ENCODE data around the gene PNN.
"Not testable (repeated sequence)": the region's sequence is repeated elsewhere in the genome, so short reads cannot be mapped to it uniquely, and the experiment has no call there.

PNN gene

DNA sequence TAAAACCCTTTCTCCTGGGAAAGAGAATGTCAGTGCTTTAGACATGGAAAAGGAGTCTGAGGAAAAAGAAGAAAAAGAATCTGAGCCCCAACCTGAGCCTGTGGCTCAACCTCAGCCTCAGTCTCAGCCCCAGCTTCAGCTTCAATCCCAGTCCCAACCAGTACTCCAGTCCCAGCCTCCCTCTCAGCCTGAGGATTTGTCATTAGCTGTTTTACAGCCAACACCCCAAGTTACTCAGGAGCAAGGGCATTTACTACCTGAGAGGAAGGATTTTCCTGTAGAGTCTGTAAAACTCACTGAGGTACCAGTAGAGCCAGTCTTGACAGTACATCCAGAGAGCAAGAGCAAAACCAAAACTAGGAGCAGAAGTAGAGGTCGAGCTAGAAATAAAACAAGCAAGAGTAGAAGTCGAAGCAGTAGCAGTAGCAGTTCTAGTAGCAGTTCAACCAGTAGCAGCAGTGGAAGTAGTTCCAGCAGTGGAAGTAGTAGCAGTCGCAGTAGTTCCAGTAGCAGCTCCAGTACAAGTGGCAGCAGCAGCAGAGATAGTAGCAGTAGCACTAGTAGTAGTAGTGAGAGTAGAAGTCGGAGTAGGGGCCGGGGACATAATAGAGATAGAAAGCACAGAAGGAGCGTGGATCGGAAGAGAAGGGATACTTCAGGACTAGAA lies 6.1 kb downstream of the PNN start:
- DNase-seq (ENCODE audit: low read depth), result no peak

DNA sequence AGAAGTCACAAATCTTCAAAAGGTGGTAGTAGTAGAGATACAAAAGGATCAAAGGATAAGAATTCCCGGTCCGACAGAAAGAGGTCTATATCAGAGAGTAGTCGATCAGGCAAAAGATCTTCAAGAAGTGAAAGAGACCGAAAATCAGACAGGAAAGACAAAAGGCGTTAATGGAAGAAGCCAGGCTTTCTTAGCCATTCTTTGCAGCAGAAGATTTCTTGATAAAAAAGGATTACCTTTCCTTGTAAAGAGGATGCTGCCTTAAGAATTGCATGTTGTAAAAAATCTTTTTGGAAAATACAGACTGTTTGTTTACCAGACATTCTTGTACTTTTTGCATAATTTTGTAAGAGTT lies 6.6 kb downstream of the PNN start:
- DNase-seq (ENCODE audit: low read depth), result no peak

DNA sequence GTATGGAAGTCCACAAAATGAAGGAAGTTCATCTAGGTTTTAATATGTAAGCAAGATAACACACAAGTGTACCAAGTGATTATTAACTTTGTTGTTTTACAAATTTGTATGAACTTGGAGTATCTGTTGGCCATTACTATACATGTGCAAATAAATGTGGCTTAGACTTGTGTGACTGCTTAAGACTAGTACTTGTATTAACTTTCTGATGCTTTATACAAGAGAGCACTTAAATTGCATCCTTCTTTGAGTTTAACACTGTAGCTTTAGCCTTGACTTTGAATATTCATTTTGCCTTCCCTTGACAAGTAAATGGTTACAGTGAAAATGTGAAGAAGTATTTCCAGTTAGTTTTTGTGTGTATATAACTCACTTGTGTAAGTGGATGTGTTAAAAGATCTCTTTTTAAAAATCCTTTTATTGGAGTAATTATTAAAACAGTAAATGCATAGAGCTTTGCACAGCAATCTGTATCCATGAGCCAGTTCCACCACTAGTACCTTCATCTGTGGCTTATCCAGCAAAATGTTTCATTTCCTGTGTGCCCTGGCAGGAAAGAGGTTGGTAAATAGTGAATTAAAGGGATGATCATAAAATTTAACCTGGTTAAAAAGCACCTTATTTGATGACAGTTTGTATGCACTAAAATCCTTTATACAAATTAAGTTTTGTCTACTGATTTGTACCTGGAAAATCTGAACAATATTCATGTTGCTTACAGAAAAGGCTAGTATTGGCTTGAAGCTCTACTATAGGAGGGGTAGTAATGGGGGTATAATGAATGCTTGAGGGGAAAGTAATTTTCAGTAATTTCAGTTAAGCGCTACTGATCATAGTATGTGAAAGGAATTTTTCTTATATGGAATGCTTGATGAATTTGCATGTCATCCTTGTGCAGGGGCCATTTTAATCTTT lies 8.0 kb downstream of the PNN start:
- DNase-seq (ENCODE audit: low read depth), result no peak

DNA sequence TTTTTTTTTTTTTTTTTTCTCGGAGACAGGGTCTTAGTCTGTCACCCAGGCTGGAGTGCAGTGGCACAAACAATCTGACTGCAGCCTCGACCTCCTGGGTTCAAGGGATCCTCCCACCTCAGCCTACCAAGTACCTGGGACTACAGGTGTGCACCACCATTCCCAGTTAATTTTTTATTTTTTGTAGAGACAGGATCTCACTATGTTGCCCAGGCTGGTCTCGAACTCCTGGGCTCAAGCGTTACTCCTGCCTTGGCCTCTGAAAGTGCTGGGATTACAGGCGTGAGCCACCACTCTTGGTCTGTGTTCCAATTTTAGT lies 8.6 kb downstream of the PNN start:
- not testable (repeated sequence) for DNase-seq (ENCODE audit: low read depth)

DNA sequence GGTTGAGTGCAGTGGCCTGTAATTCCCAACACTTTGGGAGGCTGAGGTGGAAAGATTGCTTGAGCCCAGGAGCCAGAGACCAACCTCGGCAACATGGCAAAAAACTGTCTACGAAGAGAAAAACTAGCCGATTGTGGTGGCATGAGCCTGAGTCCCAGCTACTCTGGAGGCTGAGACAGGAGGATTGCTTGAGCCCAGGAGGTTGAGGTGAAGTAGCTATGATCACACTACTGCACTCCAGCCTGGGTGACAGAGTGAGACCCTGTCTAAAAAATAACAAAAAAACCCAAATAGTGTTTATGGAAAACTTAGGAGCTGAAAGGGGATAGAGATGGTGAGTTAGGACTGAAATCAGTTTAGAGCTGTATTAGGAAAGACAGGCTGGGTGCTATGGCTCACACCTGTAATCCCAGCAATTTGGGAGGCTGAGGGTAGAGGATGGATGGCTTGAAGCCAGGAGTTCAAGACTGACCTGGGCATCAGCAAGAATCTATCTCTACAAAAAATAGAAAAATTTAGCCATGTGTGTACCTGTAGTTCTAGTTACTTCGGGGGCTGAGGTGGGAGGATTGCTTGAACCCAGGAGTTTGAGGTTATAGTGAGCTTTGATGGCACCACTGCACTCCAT lies 9.7 kb downstream of the PNN start:
- no peak for DNase-seq (ENCODE audit: low read depth)

DNA sequence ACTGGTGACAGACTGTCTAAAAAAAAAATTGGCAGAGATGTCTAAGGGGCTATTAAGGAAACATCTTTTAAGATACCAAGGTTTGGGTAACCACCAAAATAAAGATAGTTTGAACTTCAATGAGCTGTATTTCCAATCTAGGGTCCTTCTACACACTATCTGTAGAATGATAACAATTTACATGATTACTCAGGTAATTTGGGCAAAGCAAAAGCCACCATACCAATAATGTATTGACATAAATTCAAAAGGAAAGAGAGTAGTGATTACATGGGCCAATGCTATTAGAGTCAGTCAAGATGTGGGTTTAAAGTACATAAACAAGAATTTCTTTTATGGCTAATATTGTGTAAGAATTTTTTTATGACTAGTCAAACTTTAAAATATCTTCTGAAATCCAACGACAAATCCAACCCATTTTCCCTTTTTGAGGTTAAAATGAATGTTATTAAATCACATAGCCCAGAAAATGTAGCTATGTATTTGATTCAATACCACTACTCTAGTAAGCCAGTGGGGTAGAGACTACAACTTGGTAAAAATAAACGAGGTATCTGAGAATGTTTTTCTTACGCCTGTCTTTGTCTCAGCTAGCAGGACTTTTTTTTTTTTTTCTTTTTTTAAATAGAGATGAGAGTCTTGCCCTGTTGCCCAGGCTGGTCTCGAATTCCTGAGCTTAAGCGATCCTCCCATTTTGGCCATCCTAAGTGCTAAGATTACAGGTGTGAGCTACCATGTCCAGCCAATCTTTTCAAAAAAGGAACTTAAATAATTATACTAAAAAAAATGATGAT lies 10.4 kb downstream of the PNN start:
- DNase-seq (ENCODE audit: low read depth), result no peak

DNA sequence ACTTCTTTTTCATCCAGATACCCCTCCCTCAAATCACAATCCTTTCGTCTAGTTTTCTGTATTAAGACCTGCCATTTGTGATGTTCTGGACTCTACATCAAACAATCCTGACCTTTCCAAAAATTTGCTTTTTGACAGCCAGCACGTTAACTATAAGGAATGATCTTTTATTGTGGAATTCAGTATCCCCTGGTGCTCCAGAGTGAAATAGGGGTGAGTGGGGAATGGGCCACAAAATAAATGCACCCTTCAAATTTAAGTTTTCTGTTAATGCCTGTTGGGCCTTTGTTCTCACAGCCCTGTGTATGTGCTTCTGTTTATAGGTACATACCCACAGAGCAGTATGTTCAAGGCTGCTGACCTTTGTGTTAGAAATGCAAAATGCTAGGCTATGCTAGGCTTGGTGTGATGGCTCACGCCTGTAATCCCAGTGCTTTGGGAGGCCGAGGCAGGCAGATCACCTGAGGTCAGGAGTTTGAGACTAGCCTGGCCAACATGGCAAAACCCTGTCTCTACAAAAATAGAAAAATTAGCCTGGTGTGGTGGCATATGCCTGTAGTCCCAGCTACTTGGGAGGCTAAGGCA lies 12.0 kb downstream of the PNN start:
- no peak for DNase-seq (ENCODE audit: low read depth)

DNA sequence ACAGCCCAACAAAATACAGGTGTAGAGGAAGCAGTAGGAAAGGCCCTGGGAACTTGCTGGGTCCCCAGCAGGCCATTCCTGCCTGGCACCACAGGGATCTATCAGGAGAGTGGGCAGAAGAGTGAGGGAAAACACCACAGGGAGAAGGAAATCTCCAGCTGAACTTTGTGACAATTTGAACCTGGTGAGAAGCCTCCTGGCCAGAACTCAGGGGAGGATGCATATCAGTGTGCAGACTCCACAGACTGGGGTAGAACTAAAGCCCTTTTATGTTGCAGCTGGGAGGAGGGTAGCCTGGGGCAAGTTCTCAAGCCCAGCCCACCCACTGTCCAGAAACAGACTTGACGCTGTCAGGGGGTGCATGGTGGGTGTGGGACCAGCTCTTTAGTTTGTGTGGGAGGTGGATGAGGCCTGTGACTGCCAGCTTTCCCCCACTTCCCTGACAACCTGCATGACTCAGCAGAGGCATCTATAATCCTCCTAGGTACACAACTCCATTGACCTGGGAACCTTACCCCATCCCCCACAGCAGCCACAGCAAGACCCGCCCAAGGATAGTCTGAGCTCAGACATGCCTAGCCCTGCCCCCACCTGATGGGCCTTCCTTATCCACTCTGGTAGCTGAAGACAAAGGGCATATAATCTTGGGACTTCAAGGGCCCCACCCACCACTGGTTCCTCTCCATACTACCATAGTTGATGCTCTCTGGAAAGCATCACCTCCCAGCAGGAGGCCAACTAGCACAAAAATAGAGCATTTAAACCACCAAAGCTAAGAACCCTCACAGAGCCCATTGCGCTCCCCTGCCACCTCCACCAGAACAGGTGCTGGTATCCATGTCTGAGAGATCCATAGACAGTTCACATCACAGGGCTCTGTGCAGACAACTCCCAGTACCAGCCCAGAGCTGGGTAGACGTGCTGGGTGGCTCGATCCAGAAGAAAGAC lies 28.9 kb downstream of the PNN start:
- no peak for DNase-seq (ENCODE audit: low read depth)

DNA sequence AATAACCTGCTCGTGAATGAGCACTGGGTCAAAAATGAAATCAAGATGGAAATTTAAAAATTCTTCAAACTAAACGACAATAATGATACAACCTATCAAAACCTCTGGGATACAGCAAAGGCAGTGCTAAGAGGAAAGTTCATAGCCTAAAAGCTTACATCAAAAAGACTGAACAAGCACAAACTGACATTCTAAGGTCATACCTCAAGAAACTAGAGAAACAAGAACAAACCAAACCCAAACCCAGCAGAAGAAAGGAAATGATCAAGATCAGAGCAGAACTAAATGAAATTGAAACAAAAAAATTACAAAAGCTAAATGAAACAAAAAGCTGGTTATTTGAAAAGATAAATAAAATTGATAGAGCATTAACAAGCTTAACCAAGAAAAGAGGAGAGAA lies 32.4 kb downstream of the PNN start:
- DNase-seq (ENCODE audit: low read depth), result not testable (repeated sequence)

DNA sequence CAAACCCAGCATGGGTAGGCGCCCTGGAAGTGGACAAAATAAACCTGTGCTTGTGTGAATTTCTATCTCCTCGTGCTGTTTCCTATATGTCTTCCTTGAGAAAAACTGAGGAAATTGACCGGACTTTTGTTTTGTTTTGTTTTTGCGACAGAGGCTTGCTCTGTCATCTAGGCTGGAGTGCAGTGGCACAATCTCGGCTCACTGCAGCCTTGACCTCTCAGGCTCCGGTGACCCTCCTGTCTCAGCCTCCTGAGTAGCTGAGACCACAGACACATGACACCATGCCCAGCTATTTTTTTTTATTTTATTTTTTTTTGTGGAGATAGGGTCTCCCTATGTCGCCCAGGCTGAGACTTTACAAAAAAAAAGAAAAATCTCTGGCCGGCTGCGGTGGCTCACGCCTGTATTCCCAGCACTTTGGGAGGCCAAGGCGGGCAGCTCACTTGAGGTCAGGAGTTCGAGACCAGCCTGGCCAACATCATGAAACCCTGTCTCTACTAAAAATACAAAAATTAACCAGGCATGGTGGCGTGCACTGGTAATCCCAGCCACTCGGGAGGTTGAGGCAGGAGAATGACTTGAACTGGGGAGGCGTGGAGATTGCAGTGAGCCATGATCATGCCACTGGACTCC lies 36.2 kb downstream of the PNN start:
- DNase-seq (ENCODE audit: low read depth), result no peak

DNA sequence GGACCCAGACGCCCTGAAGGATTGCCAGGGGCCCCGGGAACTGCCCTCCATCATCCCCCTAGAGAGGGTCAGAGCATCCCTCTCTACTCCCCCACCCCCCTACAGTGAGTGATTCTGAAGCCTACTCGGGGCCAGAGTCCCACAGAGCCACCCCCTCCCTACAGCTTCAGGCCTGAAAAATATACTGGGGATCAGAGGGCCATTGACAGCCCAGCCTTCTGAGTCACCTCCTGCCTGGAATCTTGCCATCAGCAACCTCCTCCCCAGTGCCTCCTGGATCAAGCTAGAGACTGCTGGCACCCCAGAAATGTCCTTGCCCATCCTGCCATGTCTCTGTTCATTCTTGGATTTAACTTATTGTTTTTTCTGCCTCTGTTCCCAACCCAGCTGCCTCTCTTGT lies 37.0 kb downstream of the PNN start:
- DNase-seq (ENCODE audit: low read depth), result no peak

DNA sequence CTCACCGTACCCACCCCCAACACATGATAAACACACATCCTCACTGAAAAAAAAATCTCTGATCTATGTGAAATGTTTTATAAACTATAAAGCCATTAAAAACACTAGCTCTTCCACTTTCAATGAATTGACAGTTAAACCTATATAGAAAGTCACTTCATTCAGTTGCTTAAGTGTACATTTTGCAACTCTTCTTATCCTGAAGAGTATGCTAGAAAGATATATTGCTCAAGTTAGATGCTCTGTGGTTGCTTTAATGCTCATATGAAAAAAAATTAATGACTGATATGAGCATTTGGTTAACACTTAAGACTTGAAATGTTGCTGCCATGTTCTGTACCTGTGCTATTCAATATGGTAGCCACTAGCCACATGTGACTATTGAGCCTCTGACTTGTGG lies 37.6 kb downstream of the PNN start:
- DNase-seq (ENCODE audit: low read depth), result no peak

DNA sequence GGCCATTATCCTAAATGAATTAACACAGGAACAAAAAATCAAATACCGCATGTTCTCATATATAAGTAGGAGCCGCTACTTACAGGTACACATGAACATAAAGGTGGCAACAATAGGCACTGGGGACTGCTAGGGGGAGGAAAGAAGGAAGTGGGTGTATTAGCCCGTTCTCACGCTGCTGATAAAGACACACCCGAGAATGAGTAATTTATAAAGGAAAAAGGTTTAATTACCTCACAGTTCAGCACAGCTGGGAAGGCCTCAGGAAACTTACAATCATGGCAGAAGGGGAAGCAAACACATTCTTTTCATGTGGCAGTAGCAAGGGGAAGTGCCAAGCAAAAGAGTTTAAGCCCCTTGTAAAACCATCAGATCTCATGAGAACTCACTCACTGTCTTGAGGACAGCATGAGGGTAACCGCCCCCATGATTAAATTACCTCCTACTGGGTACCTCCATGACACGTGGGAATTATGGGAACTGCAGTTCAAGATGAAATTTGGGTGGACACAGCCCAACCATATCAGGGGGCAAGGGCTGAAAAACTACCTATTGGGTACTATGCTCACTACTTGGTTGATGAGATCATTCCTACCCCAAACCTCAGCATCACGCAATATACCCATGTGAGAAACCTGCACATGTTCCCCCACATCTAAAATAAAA lies 42.3 kb downstream of the PNN start:
- DNase-seq (ENCODE audit: low read depth), result no peak

DNA sequence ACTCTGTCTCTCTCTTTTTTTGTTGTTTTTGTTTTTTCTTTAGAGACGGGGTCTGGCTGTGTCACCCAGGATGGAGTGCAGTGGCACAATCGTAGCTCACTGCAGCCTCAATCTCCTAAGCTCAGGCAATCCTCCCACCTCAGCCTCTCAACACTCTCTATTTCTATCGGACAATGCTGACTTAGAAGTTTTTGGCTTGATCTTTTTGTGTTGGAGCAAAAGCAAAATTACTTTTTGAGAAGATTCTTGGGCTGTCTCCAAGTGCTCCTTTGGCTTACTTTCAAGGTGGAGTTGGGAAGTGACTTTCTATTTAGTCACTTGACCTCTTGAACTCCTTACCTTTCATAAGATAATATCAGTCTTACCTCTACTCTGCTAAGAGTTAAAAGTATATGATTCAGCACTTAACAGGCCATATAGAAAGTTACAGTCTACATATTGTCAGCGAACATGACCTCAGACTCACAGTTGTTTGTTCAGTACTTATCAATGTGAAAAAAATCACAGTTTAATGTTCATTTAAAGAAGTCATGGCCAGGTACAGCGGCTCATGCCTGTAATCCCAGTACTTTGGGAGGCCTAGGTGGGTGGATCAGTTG lies 43.2 kb downstream of the PNN start:
- no peak for DNase-seq (ENCODE audit: low read depth)

DNA sequence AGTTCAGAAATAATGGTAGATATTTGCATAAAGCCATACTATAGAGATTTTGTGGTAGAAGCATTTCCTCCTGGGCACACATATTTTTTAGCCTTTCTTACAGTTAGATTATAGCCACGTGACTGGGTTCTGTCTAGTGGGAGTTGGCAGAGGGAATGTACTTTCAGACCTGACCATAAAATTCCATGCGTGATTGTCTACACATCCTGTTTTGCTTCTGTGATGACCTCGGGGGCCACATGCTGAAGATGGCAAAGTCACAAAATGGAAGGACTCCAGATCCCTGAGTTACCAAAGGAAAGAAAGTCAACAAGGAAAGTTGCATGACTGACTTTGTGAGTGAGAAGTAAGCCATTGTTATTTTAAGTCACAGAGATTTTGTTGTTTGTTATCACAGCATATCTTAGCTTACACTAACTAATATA lies 44.0 kb downstream of the PNN start:
- DNase-seq (ENCODE audit: low read depth), result no peak

DNA sequence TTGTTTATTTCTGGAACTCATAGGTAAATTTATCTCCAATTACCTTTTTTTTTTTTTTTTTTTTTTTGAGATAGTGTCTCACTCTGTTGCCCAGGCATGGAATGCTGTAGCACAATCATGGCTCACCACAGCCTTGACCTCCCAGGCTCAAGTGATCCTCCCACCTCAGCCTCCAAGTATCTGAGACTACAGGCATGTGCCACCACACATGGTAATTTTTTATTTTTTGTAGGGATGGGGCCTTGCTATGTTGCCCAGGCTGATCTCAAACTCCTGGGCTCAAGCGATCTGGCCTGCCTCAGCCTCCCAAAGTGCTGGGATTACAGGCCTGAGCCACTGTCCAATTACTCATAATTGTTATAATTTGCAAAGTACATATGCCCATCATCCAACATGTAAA lies 45.4 kb downstream of the PNN start:
- not testable (repeated sequence) for DNase-seq (ENCODE audit: low read depth)

DNA sequence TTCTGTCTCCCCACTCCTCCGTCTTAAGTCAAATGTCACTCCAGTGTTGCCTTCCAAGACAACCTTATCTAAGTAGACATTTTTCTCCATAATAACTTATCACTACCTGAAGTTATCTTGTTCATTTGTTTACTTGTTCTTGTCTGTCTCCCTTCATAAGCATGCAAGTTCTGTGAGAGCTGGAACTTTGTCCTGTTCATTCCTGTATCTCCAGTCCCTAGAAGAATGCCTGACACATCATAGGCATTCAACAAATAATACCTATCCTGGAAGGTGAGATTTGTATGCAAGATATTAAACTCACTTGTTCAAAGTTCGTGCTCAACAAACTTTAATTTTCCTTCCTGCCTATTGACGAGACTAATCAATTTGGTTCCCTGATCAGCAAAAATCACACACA lies 53.0 kb downstream of the PNN start:
- no peak for DNase-seq (ENCODE audit: low read depth)

DNA sequence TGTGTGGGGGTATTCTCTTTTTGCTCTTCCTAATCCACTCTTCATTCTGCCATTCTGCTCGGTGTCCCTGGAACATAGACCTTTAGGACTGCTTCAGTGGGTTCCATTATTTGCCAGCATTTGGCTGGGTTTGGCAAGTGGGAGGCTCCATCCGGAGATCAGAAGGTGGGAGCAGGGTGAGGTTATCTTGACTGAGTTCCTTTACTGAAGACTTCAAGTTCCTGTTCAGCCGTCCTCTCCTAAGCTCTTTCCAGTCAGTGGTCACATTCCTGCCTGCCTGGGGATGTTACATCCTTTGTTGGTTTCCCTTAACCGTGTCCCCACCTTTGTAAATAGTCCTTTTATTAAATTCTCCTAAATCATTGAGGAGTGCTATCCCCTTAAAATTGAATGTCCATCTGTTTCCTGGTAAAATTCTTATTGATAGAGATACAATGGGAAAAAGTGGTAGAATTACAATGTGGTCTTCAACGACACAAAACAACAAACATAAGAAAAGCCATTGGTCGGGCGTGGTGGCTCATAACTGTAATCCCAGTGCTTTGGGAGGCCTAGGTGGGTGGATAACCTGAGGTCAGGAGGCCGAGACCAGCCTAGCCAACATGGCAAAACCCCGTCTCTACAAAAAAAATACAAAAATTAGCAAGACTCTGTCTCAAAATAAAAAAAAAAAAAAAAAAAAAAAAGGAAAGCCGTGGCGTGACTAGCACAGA lies 53.6 kb downstream of the PNN start:
- no peak for DNase-seq (ENCODE audit: low read depth)

DNA sequence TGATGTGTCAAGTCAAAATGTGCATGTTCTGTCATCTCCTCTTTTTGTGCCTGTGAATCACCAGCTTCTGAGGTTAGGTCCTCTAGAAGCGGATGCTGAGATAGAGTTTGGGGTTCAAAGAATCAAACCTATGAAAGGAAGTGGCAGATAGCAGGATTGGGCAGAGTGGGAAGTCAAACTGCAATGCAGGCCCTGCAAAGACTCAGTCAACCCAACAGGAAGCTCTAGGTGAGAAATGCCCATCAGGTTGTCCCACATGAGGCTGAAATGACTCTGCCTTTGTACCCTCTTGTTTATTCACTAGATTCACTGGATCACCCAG lies 54.1 kb downstream of the PNN start:
- peak; percentile 15 for DNase-seq (ENCODE audit: low read depth)

Data from stimulated activated CD8-positive, alpha-beta memory T cell treated with anti-CD3 and anti-CD28 coated beads, Interleukin-12 subunit alpha, Interleukin-12 subunit beta, amount 100 ng/mL, for 1 hour (primary cell).